ENCODE data around the gene HOXA5.

The HOXA5 gene

DNA sequence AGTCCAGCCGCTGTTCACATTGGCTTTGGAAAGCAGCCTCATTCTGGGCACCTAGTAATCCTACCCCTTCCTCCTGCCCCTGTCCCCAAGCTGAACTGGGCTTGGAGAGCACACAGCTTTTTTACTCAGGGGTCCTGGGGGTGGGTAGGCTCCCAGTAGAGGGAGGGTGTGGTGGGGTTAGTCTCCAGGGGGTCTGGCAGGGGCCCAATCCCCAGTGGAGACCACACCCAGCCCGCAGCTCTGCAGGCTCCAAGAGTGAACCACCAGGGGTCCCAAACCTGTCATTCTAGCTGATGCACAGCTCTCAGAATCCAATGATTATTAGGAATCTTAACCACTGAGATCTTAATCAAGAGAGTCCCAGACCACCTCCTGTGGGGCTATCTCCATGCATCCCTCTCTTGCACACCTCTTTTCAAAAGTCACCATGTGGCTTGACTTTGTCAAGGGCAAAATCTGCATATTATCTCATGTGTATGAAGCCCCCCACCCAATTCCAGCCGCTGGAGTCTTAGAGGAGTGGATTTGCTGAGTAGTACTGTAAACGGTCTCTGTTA is 38.9 kb upstream of the HOXA5 start:
- no peak for DNase-seq

DNA sequence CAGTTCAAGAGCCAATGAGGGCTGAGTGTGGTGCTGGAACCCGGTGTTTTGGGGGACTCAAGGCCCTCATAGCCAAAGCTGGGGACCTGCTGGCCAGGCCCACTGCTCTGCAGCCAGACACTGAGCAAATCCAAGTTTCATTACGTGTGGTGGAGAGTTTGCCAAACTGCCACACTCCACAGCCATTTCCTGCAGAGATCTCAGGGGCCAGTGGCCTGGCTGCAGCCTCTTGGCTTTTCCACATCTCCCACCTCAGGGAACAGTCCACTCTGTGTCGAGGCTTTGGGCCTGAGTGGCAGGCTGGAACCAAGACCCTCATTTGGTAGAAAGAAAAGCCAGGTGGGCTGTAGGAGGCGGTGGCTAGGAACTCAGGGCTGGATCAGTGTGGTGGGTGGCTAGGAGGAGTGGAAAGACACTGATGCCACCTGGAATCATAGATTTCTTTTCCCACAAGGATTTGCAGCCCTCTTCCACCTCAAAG is 38.4 kb upstream of the HOXA5 start:
- DNase-seq, result no peak

DNA sequence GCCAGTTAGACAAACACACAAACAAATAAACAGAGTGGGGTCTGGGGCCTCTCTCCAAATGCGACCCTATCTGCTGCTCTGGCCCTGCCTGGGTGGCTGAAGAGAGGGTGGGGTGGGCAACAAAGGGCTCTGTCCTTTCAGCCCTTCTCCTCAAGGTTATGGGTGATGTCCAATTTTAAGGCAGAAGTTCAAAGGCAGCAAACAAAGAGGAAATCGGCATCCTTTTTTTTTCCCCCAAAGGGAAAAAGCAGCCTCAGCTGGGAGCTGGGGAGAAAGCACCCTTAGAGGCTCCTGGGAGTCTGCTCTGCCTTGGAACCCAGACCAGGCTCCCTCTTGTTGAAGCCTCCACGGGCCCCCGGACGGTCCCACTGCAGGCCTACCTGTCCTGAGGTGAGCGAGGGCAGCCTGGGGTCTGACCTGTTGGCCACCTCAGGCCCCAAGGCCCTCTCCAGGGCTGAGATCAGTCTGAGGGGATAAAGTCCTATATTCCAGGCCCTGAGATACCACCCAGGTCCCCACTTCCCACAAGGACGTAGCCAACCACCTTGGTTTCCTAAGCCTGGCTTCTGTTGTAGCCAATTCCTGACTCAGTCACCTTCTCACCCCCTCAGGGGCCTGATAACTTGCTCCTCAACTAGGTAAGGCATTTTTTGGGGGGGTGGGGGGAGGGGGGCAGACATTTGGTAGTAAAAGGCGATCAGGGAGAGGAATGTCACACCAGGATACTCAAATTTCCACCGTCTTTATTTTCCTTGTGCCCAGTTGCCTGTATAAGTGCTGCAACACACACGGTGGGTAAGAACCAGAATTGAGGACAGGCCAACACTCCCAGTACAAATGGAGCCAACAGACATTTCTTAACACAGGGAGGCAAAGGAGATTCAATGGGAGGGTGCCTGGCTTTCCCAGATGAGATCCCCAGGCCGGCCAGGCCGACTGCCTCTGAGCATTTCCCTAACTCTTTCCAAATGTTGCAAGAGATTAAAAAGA is 37.2 kb upstream of the HOXA5 start:
- no peak for DNase-seq

DNA sequence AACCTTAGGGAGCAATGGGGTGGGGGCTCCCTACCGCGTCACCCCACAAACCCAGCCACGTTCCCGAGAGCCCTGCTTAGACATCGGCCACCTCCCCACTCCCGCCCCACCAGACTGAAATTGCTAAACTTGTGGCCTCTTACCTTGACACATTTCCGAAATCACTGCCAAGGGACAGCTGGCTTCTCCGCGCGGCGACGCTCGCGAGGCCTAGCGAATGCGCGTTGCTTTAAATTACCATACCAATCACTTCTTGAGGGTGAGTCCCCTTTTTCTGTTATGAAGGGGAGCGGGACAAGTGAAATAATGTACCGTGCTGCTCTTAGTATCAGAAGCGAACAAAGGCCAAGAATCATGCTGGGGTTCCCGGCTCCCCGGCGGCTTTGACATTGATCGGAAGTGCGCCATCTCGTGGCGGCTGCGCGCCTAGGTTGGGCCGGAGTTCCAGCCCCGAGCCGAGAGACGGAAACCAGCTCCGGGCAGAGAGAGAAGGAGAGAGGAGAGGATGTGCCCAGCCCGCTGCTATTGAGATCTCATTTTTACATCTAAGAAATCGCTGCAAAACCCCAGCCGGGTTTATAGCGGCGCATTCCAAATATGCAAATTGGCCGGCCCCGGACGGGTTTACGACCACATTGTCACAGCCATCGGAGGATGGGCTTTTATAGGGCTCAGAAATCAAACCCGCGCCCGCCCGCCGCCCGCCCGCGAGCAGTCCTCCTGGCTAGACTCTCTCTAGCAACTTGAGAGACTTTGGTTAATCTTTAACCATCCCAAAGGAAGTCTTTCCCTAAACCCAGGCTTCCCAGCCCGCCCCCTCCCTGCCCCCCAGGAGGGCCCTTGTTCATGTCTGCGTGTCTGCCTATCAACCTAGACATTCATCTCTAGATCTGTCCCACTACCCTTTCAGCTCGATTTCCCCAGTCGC is 36.3 kb upstream of the HOXA5 start:
- peak in 4 of 14 donors; percentile 2 to 46 (median 14) for DNase-seq

DNA sequence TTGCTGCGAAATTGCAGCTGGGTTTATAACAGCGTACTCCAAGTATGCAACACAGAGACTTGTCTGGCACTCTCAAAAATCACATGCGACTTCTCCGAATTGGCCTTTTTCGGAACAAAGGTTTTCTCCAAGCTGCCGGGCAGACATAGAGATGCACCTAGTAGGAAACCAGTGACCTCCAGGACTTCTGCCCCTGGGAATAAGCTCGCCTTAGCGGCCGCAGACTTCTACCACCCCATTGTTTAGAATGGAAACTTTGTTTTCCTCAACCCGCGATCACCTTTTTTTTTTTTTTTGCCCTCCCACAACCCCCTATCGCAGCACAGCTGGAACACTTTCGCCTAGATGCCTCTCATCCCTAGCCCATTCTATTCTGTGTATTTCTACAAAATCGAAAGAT is 35.5 kb upstream of the HOXA5 start:
- DNase-seq, result no peak

DNA sequence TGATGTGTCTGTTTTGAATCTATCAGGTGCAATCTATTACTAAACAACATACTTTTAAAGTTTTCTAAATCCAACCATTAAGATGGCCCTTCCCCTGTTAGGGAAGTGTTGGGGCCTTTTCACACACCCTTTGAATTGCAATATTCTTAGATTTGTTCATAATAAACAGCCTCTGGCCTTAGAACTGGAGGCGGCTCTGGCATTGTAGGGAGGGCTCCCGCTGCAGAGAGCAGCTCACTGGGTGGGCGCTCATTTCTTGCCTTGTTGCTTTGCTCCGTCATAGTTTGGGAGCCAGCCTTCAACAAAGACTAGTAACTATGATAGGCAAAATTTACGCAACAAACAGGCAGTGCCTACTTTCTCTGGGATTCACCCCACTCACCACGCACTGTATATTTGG is 34.9 kb upstream of the HOXA5 start:
- DNase-seq, result no peak

DNA sequence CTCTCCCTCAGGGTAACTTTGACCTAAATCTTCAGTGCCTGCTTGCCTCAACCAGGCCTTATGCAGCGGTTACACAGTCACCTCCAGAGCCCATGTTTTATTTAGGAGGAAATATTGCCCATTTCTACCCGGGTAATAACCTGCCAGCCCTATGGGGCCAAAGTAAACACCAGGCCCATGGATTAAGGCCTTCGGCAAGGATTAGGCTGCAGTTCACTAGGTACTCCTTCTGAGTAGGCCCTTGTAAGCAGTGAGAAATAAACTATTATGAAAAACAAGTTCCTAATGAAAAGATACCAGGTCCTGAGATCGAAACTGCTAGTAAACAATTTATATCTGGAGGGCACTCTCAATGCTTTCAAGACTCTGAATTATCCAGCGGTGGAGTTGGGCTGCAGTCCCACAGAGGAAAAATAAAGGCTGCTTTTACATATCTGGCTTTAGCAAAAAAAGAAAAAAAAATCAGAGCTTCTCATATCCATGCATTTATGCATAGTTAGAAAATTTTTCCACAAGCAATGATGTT is 34.4 kb upstream of the HOXA5 start:
- DNase-seq, result no peak

DNA sequence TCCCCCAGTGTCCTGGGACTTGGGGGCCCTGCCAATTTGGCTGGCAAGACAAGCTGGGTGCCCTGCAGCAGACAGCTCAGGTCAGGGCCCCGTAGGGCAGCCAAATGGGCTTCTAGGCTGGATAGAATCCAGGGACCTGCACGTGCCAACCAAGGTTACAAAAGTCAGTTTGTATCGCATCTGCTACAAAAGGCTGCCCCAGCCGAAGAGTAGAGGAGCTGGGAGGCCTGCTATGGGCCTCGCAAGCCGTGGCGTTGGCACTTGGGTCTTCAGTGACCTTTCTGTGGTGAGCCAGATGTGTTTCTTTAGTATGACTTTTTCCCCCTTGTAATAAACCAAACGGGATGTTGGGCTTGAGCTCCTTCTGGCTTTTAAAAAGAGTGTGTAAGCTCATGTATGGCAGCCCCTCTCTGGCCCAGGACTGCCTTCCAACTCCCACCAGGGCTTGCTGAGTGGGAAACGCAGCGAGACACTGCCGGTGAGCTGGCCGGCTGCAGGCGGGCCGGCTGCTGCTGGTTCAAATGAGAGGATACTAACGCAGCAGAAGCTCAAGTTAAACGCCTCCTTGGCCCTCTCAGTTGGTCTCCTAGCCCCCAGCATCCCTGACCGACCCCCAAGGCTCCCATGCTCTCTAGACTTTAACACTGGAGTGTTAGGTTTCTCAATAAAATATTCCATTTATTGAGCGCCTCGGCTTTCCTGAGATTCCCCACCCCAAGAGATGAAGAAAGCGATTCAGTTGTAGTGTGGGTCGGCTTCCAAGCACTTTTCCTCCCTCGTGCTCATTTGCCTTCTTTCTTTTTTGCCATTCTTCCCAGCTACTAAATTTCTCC is 33.7 kb upstream of the HOXA5 start:
- DNase-seq, result no peak

DNA sequence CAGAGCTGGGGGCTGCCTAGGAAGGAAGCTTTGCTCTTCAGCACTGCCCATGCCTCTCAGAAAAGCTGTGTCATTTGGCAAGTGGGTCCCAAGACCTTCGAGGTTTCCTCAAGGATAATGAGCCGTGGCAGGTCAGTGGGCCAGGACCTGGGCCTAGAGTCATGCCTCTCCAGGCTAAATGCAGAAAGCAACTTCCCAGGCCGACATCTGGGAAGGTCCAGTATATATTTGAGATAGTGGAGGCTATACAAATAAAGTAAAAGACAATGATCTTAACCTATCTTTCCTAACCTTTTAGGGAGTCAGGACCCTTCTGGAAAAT is 33.0 kb upstream of the HOXA5 start:
- no peak for DNase-seq

DNA sequence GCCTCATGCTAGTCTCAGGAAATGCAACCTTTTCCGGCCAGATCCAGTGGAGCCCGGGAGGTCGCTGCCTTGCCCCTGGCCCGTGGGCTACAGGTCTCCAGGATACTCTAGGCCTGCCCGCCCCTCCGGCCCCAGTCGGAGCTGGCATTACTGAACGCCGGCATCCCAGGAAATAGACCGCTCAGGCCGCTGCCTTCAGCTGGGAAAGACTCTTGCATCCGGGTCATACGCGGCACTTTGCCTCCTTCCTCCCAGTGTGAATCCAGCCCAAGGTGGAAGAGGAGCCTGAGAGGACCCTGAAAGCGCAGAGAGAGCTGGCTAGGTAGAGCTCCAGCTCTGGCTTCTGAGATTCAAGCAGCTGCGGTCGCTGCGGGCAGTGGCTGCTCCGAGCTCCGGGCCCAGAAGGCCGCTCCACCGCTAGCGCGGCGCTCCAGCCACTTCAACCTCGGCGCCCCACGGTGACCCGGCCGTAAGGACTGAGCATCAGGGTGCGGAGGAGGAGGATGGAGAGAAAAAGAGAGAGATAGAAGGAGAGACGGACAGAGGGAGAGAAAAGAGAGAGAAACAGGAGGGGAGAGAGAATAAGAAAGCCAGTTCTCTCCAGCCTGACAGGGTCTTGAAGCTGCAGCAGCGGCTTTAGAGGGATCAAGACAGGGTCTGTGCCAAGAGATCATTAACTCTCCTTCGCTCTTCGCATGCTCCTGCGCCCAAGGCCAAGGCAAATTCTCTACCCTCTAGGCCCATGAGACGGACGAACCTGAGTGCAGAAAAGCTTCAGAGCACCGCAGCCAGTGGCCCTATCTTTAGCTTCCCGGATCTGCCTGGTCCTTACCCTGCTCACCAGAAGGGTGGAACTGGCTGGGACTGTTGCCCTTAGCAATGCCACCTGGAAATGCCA is 32.4 kb upstream of the HOXA5 start:
- no peak for DNase-seq

DNA sequence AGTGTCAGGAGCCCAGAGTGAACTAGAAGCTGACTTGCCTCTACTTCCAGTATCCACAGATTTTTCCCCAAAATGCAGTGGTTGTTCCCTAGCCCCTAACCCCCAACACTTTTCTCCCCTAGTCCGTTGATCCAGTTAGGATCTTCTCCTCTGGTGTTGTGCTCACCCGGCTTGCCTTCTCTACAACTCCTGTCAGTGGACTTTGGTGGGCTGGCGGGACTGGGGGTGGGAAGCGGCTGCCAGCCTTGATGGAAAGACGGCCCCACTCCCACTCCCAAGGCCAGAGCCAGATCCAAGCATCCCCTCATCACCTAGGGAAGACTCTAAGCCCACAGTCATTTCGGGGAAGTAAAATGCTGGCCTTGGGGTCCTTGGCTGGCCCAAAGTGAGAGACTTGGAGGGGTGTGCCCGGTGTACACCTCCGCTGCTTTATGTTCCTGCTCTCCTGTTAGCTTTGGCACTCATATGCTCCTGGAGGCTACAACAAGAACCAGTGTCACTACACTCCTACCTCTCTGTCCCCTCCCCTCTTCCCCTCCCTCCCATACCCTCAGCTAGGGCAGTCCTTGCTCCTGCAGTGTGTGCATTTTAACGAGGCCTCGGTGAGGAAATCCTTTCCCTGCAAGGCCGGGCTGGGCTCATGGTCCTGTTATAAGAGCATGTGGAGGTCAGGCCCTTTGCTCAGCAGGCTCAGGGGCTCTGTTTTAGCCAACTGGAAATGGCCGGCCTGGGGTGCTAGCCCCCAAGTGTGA is 31.6 kb upstream of the HOXA5 start:
- no peak for DNase-seq

DNA sequence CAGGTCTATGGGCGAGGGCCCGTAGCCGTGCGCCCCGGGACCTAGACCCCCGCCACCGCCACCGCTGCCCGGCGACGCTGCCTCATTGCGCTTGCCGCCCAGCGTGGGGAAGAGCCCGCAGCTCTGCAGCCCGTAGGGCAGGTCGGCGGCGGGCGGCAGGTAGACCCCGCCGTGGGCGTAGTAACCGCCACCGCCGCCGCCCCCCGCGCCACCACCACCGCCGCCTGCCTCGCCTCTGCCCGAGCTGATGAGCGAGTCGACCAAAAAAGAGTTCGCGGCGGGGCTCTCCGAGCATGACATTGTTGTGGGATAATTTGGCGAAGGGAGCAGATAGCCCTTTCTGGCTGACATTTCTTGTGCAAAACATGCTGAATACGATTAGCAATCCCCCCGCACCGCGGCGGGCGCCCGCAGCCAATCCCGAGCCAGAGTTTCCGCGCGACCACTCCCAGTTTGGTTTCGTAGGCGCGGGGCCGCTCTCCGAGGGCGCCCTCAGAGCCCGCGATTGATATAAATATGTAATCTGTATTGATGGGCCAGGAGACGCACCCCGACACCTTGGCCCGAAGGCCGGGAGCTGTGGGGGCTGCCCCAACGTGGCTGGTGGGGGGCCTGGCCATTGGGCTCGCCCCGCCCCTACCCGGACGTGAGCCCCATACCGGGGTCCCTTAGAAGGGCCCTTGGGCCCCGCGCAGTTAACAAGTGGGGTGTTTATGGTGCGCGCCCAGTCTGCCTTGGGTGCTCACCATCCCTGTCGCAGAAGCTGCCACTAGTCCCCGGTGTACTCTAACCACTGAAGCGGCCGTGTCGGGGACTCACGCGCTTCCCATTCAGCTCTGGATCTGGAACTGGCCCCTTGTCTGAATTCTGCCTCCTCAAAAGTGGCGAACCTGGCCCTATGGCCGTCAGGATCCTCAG is 30.7 kb upstream of the HOXA5 start, which contains the start of gene HOXA10:
TSS of gene HOXA10 (minus strand) at position 365 of the 918 bp plus-strand sequence. CDS start at position 351, 14 bp downstream.
- DNase-seq, result no peak

DNA sequence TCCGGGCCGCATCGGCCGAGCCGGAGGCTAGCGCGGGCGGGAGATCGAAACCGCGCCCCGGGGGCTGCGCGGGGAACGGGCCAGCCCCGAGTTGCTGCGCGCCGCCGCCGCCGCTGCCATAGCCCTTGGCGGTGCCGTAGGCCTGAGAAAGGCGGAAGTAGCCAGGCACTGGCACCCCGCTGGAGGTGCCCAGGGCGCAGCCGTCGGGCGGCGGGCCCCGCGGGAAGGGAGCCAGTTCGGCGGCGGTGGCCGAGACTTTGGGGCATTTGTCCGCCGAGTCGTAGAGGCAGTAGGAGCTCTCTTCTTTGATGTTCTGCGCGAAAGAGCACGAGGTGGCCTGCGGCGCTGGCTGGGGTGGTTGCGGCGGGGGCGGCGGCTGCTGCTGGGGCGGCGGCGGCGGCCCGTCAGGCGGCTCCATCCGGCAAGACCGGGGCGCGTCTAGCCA is 30.1 kb upstream of the HOXA5 start:
- no peak for DNase-seq

DNA sequence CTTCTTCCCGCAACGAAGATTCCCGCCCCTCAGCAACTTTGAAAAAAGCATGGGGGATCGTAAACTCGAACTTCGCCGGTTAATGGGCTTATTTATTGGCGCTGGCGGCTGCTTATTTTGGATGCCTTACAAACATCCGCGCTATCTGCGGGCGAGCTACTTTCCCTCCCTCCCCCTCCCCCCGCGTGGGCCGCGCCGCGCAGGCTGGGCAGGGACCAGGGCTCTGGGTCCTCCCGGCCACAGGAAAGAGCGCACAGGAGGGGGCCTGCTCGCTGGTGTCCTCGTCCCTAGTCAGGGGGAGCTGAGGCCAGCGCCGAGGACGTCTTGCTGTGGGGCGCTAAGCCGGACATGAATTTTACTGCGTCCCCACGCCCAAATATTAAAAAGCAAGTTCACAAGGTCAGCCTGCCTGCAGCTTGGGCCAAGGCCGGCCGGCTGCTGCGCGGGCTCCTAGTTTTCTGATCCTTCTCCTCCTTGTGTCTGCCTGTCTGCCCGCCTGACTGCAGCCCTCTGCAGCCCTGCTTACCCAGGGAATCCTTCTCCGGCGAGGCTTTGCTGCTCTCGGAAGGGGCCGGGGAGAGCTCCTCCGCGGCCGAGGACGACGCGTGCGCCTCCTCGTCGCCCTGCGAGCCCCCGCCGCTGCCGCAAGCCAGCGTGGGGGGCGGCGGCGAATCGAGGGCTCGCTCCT is 29.5 kb upstream of the HOXA5 start:
- no peak for DNase-seq

DNA sequence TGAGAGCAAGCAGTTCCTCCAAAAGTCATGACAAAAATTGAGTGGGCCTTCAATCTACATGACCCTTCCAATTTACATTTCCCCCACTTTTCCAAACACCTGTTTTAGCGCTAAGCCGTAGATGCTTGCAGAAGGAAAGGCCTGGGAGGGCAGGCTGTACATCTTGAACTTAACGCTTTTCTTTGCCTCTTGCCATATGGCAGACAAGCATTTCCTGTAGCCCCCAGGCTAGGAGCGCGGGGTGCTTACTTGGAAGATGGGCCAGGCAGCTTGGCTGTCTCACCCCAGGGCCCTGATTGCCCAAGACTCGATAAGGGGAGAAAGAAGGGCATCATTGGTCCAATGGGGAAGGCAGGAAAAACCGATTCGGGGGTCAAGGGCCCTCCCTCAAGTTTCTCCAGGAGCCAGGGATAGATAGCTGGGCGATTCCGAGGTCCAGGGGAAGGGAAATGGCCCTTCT is 28.9 kb upstream of the HOXA5 start:
- DNase-seq, result no peak

DNA sequence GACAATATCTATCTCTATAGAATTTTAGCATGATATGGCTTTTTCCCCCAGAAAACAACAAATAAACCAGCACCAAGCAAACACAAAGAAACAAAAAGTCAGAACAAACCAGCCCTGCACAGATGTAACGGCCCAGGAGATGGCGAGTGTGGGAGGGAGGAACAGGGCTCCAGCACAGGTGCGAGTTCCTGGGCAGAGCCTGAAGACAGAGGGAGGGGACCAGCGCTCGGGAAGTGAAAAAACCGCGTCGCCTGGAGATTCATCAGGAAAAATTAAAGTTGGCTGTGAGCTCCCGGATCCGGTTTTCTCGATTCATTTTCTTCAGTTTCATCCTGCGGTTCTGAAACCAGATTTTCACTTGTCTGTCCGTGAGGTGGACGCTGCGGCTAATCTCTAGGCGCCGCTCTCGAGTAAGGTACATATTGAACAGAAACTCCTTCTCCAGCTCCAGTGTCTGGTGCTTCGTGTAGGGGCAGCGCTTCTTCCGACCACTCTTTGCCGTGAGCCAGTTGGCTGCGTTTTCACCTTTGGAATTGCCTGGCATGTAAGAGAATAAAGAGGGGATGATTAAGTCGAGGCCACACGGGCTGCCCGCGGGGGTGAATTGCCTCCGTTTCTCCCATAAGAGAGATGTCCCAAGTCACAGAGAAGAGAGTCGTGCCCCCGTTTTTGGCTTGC is 28.3 kb upstream of the HOXA5 start:
- DNase-seq, result no peak

DNA sequence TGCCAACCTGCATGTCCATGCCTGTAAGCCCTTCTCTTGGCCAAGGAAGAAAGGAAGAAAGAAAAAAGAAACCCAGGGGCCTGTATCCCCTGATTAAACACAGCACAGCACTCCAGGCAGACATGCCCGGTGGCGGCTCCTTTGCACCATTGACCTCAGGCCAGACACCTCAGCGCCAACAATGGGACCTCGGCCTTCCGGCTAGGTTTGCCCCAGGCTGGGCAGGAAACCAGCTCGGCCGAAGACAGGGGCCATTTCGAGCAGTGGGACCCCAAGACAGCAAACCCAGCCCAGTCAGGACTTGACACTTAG is 27.8 kb upstream of the HOXA5 start:
- DNase-seq, result no peak
